ENCODE data around the gene DEPDC4. TPM values are rescaled to one million over a fixed set of nuclear protein-coding genes. Genes with fewer than 3 reads are reported as not detected.
"Not testable (repeated sequence)": the region's sequence is repeated elsewhere in the genome, so short reads cannot be mapped to it uniquely, and the experiment has no call there.

DEPDC4 gene
- total RNA-seq, 2 experiments from 2014 or later: 1.6 to 2.8 TPM

- Mint-ChIP-seq H3K4me1 (ENCODE audit: low read depth) (no peaks in the 10 kb centered on the region), H3K36me3 (ENCODE audit: low read depth) (peaks cover 7% of the 10 kb centered on the region), H3K4me3 (no peak overlapping the region), H3K9me3 (ENCODE audit: insufficient read depth) (no peaks in the 10 kb centered on the region), H3K27ac (no peak overlapping the region), H3K27me3 (ENCODE audit: low read depth) (no peaks in the 10 kb centered on the region)
- DNase-seq (no peak), ATAC-seq (no peak)
- POLR2A ChIA-PET: no interaction called here
- CTCF ChIA-PET: interaction anchor here (1.3 kb wide), 1 partner anchor 175 kb away, joined by 7 read pairs; no protein-coding TSS in a partner anchor
Measured at GRCh38 chr12:100229876-100230275, 37.0 kb downstream of the DEPDC4 start.

- ATAC-seq (peak; percentile 55), DNase-seq (no peak)
- CTCF ChIA-PET: interaction anchor here (0.6 to 1.3 kb wide), 2 partner anchors 97 to 175 kb away, joined by 3 to 7 read pairs; no protein-coding TSS in a partner anchor
- Mint-ChIP-seq H3K27ac (no peak overlapping the region), H3K4me1 (ENCODE audit: low read depth) (no peaks in the 10 kb centered on the region), H3K27me3 (ENCODE audit: low read depth) (no peaks in the 10 kb centered on the region), H3K4me3 (no peak overlapping the region), H3K9me3 (ENCODE audit: insufficient read depth) (no peaks in the 10 kb centered on the region), H3K36me3 (ENCODE audit: low read depth) (peaks cover 7% of the 10 kb centered on the region)
- POLR2A ChIA-PET: no interaction called here
Measured at GRCh38 chr12:100229036-100229635, 37.7 kb downstream of the DEPDC4 start.

- H3K4me1 Mint-ChIP-seq (ENCODE audit: low read depth): no peaks in the 10 kb centered on the region
- H3K27me3 Mint-ChIP-seq (ENCODE audit: low read depth): no peaks in the 10 kb centered on the region
- ATAC-seq: no peak
- ChIA-PET CTCF (interaction anchor here (0.9 to 1.1 kb wide), 2 partner anchors 9 kb away, joined by 3 to 4 read pairs; no protein-coding TSS in a partner anchor), POLR2A (no interaction called here)
- H3K36me3 Mint-ChIP-seq (ENCODE audit: low read depth): peaks cover 17% of the 10 kb centered on the region
- no peak overlapping the region for H3K27ac Mint-ChIP-seq
- DNase-seq: no peak
- H3K9me3 Mint-ChIP-seq (ENCODE audit: insufficient read depth): no peaks in the 10 kb centered on the region
- no peak overlapping the region for H3K4me3 Mint-ChIP-seq
Measured at GRCh38 chr12:100225491-100225890, 41.4 kb downstream of the DEPDC4 start.

- ATAC-seq; DNase-seq; H3K27ac Mint-ChIP-seq; H3K4me3 Mint-ChIP-seq; CTCF ChIA-PET; H3K4me1 Mint-ChIP-seq (ENCODE audit: low read depth); H3K9me3 Mint-ChIP-seq (ENCODE audit: insufficient read depth); H3K27me3 Mint-ChIP-seq (ENCODE audit: low read depth): not testable (repeated sequence)
- POLR2A ChIA-PET: interaction anchor here (0.7 kb wide), 1 partner anchor 1672 kb away, joined by 3 read pairs; no protein-coding TSS in a partner anchor
- peaks cover 26% of the 10 kb centered on the region for H3K36me3 Mint-ChIP-seq (ENCODE audit: low read depth)
Measured at GRCh38 chr12:100222173-100222572, 44.7 kb downstream of the DEPDC4 start.

GRCh38 chr12:100221523-100221922 lies 45.4 kb downstream of the DEPDC4 start:
- Mint-ChIP-seq H3K4me3 (no peak overlapping the region), H3K36me3 (ENCODE audit: low read depth) (peaks cover 28% of the 10 kb centered on the region), H3K27ac (no peak overlapping the region), H3K27me3 (ENCODE audit: low read depth) (no peaks in the 10 kb centered on the region), H3K9me3 (ENCODE audit: insufficient read depth) (no peaks in the 10 kb centered on the region), H3K4me1 (ENCODE audit: low read depth) (no peaks in the 10 kb centered on the region)
- ChIA-PET CTCF (no interaction called here), POLR2A (interaction anchor here (0.7 kb wide), 1 partner anchor 1672 kb away, joined by 3 read pairs; no protein-coding TSS in a partner anchor)
- ATAC-seq (no peak), DNase-seq (no peak)

GRCh38 chr12:100219328-100220109 lies 47.4 kb downstream of the DEPDC4 start:
- Mint-ChIP-seq H3K4me3 (no peak overlapping the region), H3K27me3 (ENCODE audit: low read depth) (no peaks in the 10 kb centered on the region), H3K9me3 (ENCODE audit: insufficient read depth) (no peaks in the 10 kb centered on the region), H3K36me3 (ENCODE audit: low read depth) (peaks cover 28% of the 10 kb centered on the region), H3K27ac (no peak overlapping the region), H3K4me1 (ENCODE audit: low read depth) (no peaks in the 10 kb centered on the region)
- DNase-seq (no peak), ATAC-seq (no peak)
- ChIA-PET POLR2A (no interaction called here), CTCF (interaction anchor here (1.2 kb wide), 1 partner anchor 13 kb away, joined by 3 read pairs; no protein-coding TSS in a partner anchor)

- ATAC-seq: no peak
- no peak for DNase-seq
- ChIA-PET CTCF (no interaction called here), POLR2A (no interaction called here)
- H3K27ac Mint-ChIP-seq: no peak overlapping the region
- no peak overlapping the region for H3K4me3 Mint-ChIP-seq
- H3K27me3 Mint-ChIP-seq (ENCODE audit: low read depth): no peaks in the 10 kb centered on the region
- no peaks in the 10 kb centered on the region for H3K4me1 Mint-ChIP-seq (ENCODE audit: low read depth)
- H3K36me3 Mint-ChIP-seq (ENCODE audit: low read depth): peaks cover 32% of the 10 kb centered on the region
- H3K9me3 Mint-ChIP-seq (ENCODE audit: insufficient read depth): no peaks in the 10 kb centered on the region
Measured at GRCh38 chr12:100216337-100216736, 50.5 kb downstream of the DEPDC4 start.

- Mint-ChIP-seq H3K4me3 (no peak overlapping the region), H3K27me3 (ENCODE audit: low read depth) (no peaks in the 10 kb centered on the region), H3K4me1 (ENCODE audit: low read depth) (no peaks in the 10 kb centered on the region), H3K36me3 (ENCODE audit: low read depth) (peaks cover 33% of the 10 kb centered on the region), H3K9me3 (ENCODE audit: insufficient read depth) (no peaks in the 10 kb centered on the region), H3K27ac (no peak overlapping the region)
- ChIA-PET POLR2A (no interaction called here), CTCF (interaction anchor here (1.0 kb wide), 1 partner anchor 19 kb away, joined by 3 read pairs; no protein-coding TSS in a partner anchor)
- no peak for DNase-seq
- ATAC-seq: no peak
Measured at GRCh38 chr12:100215209-100215608, 51.7 kb downstream of the DEPDC4 start.

GRCh38 chr12:100214518-100214917 lies 52.4 kb downstream of the DEPDC4 start:
- H3K4me1 Mint-ChIP-seq (ENCODE audit: low read depth): no peaks in the 10 kb centered on the region
- no peak overlapping the region for H3K4me3 Mint-ChIP-seq
- H3K9me3 Mint-ChIP-seq (ENCODE audit: insufficient read depth): no peaks in the 10 kb centered on the region
- no peak for DNase-seq
- ChIA-PET POLR2A (no interaction called here), CTCF (interaction anchor here (1.0 to 1.4 kb wide), 2 partner anchors 20 to 59 kb away, joined by 3 to 6 read pairs; no protein-coding TSS in a partner anchor)
- H3K36me3 Mint-ChIP-seq (ENCODE audit: low read depth): peaks cover 33% of the 10 kb centered on the region
- ATAC-seq: no peak
- H3K27ac Mint-ChIP-seq: no peak overlapping the region
- no peaks in the 10 kb centered on the region for H3K27me3 Mint-ChIP-seq (ENCODE audit: low read depth)

GRCh38 chr12:100213016-100213891 lies 53.6 kb downstream of the DEPDC4 start:
- Mint-ChIP-seq H3K27me3 (ENCODE audit: low read depth) (no peaks in the 10 kb centered on the region), H3K27ac (no peak overlapping the region), H3K4me1 (ENCODE audit: low read depth) (no peaks in the 10 kb centered on the region), H3K9me3 (ENCODE audit: insufficient read depth) (no peaks in the 10 kb centered on the region), H3K4me3 (no peak overlapping the region), H3K36me3 (ENCODE audit: low read depth) (peaks cover 36% of the 10 kb centered on the region)
- ChIA-PET CTCF (interaction anchor here (1.4 kb wide), 1 partner anchor 58 kb away, joined by 6 read pairs; no protein-coding TSS in a partner anchor), POLR2A (no interaction called here)
- ATAC-seq: no peak
- DNase-seq: no peak

- no peak overlapping the region for H3K27ac Mint-ChIP-seq
- no peaks in the 10 kb centered on the region for H3K9me3 Mint-ChIP-seq (ENCODE audit: insufficient read depth)
- ChIA-PET POLR2A (no interaction called here), CTCF (interaction anchor here (0.8 kb wide), 1 partner anchor 11 kb away, joined by 3 read pairs; the partner anchor contains the start of gene ACTR6)
- H3K27me3 Mint-ChIP-seq (ENCODE audit: low read depth): no peaks in the 10 kb centered on the region
- no peak overlapping the region for H3K4me3 Mint-ChIP-seq
- ATAC-seq: no peak
- H3K36me3 Mint-ChIP-seq (ENCODE audit: low read depth): peaks cover 38% of the 10 kb centered on the region
- H3K4me1 Mint-ChIP-seq (ENCODE audit: low read depth): no peaks in the 10 kb centered on the region
- no peak for DNase-seq
Measured at GRCh38 chr12:100211698-100212097, 55.2 kb downstream of the DEPDC4 start.
